K562 (cell line): ENCODE measurements around the gene DIP2B. TPM values are rescaled to one million over a fixed set of nuclear protein-coding genes. Genes with fewer than 3 reads are reported as not detected.

Source experiments
- ATAC-seq: fragments of 200-7000 bp; cut with Tn5 transposase; 3 replicates; pipeline ENCODE4 v1.9.1; 2020; ENCODE audit warnings: moderate library complexity
- BruUV-seq: library from RNA; stranded (reverse); fragments of 400-500 nt; replicated peaks from 2 replicates; lab custom pipeline; 2021; lab: Mats Ljungman, UMichigan
- CTCF ChIA-PET: fragments of 300-600 bp; formaldehyde crosslinking; extraction: SDS; loops from one replicate; lab custom pipeline; 2021; ENCODE audit warnings: low intra/inter-chr PET ratio; lab: Yijun Ruan, JAX
- POLR2A ChIA-PET: fragments of 300-600, 350-650 bp; sonication (Branson Sonifier 250); formaldehyde crosslinking; extraction: SDS; loops from one replicate; lab custom pipeline; 2021; ENCODE audit warnings: antibody characterized with exemption, inconsistent platforms; lab: Yijun Ruan, JAX
- DNase-seq, 4 experiments: peaks; one replicate each; pipeline versions ENCODE4 v3.0.0 to v3.0.0-alpha.2; 2011 to 2018; ENCODE audit warnings: low spot score in 3 of 4, mixed read lengths in 3 of 4; ENCODE audit errors: extremely low read depth in 1 of 4
- FAIRE-seq: peaks from 2 replicates; lab custom pipeline; 2011; peaks lifted over from hg19 to GRCh38; lab: Jason Lieb, UNC
- H2AFZ ChIP-seq: 2 replicates; pipeline ENCODE4 v1.6.0; 2011; ENCODE audit warnings: low read depth, low read length, control low read depth, inconsistent platforms
- H3K27ac ChIP-seq: fragments of 200-600 bp; 3 replicates; pipeline ENCODE4 v1.8.0; 2011; ENCODE audit warnings: low read depth, mild to moderate bottlenecking, control low read depth, inconsistent platforms, low read length, moderate library complexity, mixed read lengths; ENCODE audit errors: extremely low read depth
- H3K27me3 ChIP-seq, 2 experiments: fragments of 300-600 bp in 1 of 2; 2 replicates in 1 of 2; 3 replicates in 1 of 2; pipeline versions ENCODE4 v1.6.0 to v1.8.0; 2011; ENCODE audit warnings: inconsistent platforms in 2 of 2, low read length in 2 of 2, mild to moderate bottlenecking in 1 of 2, mixed read lengths in 1 of 2, moderate library complexity in 1 of 2; ENCODE audit not compliant: control insufficient read depth in 2 of 2, insufficient read depth in 2 of 2
- H3K36me3 ChIP-seq: fragments of 300-600 bp; 3 replicates; pipeline ENCODE4 v1.8.0; 2011; ENCODE audit warnings: mild to moderate bottlenecking, low read length, inconsistent platforms; ENCODE audit not compliant: control insufficient read depth, insufficient read depth
- H3K4me1 ChIP-seq, 2 experiments: fragments of 200-600 bp in 1 of 2; replicated peaks in 1 of 2; 2 replicates in 1 of 2; 3 replicates in 1 of 2; pipeline versions ENCODE4 v1.5.1 to v1.8.0; 2011; ENCODE audit warnings: inconsistent platforms in 2 of 2, low read length in 2 of 2, mild to moderate bottlenecking in 1 of 2, mixed read lengths in 1 of 2, moderate library complexity in 1 of 2; ENCODE audit not compliant: control insufficient read depth in 2 of 2, insufficient read depth in 2 of 2
- H3K4me2 ChIP-seq: 2 replicates; pipeline ENCODE4 v1.6.1; 2011; ENCODE audit warnings: low read length, control low read depth, inconsistent platforms, mixed read lengths; ENCODE audit not compliant: insufficient read depth
- H3K4me3 ChIP-seq: fragments of 200-600 bp; sonication (generic), shearing (Covaris generic); 2 replicates; pipeline ENCODE4 v1.5.1; 2016; ENCODE audit warnings: control low read depth, inconsistent platforms
- H3K79me2 ChIP-seq: fragments of 200-600 bp; 3 replicates; pipeline ENCODE4 v1.8.0; 2011; ENCODE audit warnings: low read length, inconsistent platforms; ENCODE audit not compliant: control insufficient read depth, insufficient read depth
- H3K9ac ChIP-seq, 2 experiments: 2 replicates each; pipeline versions ENCODE4 v1.6.0 to v1.6.1; 2011; ENCODE audit warnings: low read depth in 2 of 2, low read length in 2 of 2, control low read depth in 1 of 2, inconsistent platforms in 1 of 2, mild to moderate bottlenecking in 1 of 2, mixed read lengths in 1 of 2; ENCODE audit not compliant: insufficient read depth in 1 of 2
- H3K9me1 ChIP-seq: one replicate; pipeline ENCODE4 v1.6.0; 2011; ENCODE audit warnings: inconsistent platforms, mild to moderate bottlenecking, low read length, moderate library complexity; ENCODE audit not compliant: control insufficient read depth, insufficient read depth
- H3K9me3 ChIP-seq: replicated peaks from 2 replicates; pipeline ENCODE4 v1.5.1; 2011; ENCODE audit warnings: low read depth, low read length, inconsistent platforms; ENCODE audit not compliant: control insufficient read depth, insufficient read depth
- H4K20me1 ChIP-seq: replicated peaks from 2 replicates; pipeline ENCODE4 v1.6.1; 2011; ENCODE audit warnings: low read length, inconsistent platforms, mixed read lengths; ENCODE audit not compliant: control insufficient read depth, insufficient read depth
- ZNF121 ChIP-seq: sonication (generic); formaldehyde crosslinking; conservative IDR thresholded peaks from 2 replicates; pipeline ENCODE4 v1.8.0; 2022; ENCODE audit warnings: missing genetic modification reagents
- ZNF3 ChIP-seq: fragments of 250-450 bp; sonication (Bioruptor Pico); IDR thresholded peaks from 2 replicates; pipeline ENCODE4 v1.5.0; 2021; ENCODE audit warnings: mild to moderate bottlenecking, moderate library complexity
- WGBS: fragments of 100-300 bp; shearing (Covaris generic); methylation state at CpG from one replicate; pipeline ENCODE4 v1.1.6; 2016; ENCODE audit warnings: low coverage, mixed read lengths; ENCODE audit not compliant: insufficient coverage; ENCODE audit errors: missing lambda C conversion rate; 5-methylcytosine and 5-hydroxymethylcytosine counted together
- in situ Hi-C: fragments of 300-500 bp; cut with MboI; formaldehyde crosslinking; loops from 4 replicates; pipeline ENCODE4 v1.15.0; 2018; ENCODE audit warnings: inconsistent platforms, mixed read lengths
- intact Hi-C: fragments of 100-400 bp; cut with micrococcal nuclease; formaldehyde crosslinking; loops from 2 replicates; pipeline ENCODE4 v1.14.2; 2022
- polyA plus RNA-seq, 8 experiments: library from polyadenylated mRNA; depleted of rRNA in 4 of 8; stranded (reverse) in 5 of 8; unstranded in 3 of 8; fragments of >200 nt; fragmentation: Nextera tagmentation in 2 of 8; fragmentation: Illumina TruSeq in 1 of 8; extraction: Ambion mirVana in 2 of 8; extraction: Trizol in 1 of 8; gene quantifications; 2 replicates each; pipeline versions ENCODE4 v1.2.1 to v1.2.3, GENCODE V29; 2011 to 2014; ENCODE audit warnings: inconsistent platforms in 1 of 8, missing spikeins in 1 of 8
- total RNA-seq, 7 experiments: library from RNA; depleted of rRNA in 6 of 7; stranded (reverse); fragments of >200 nt in 6 of 7; fragmentation: Illumina TruSeq in 2 of 7; extraction: Trizol in 2 of 7; gene quantifications; 2 replicates each; pipeline versions ENCODE4 v1.2.1 to v1.2.3, GENCODE V29; 2011 to 2021; ENCODE audit warnings: low replicate concordance in 1 of 7

The DIP2B gene
- total and polyA plus RNA-seq, 9 of the 15 experiments (the other 6 are each of a cell fraction or from before 2014, with no cell fraction given), result 4.6 to 26.1 (median 18.8) TPM

GRCh38 chr12:50776749-50777728 lies 272.3 kb downstream of the DIP2B start:
- no TSS peak for BruUV-seq
- no peak for DNase-seq
- Histone ChIP-seq H3K9me3 (no peaks in the 10 kb centered on the region), H3K4me1 (no peaks in the 10 kb centered on the region; a peak in 2 of 5 replicates), H3K36me3 (peaks cover 32% of the 10 kb centered on the region; the same call in 2 of the 3 replicates), H3K27ac (no peak overlapping the region), H3K9me1 (no peaks in the 10 kb centered on the region), H3K27me3 (no peaks in the 10 kb centered on the region), H3K9ac (no peak overlapping the region), H3K4me3 (no peak overlapping the region), H3K4me2 (no peak overlapping the region), H4K20me1 (no peaks in the 10 kb centered on the region), H2AFZ (no peak overlapping the region), H3K79me2 (peaks cover 77% of the 10 kb centered on the region)
- FAIRE-seq, result no peak
- intact Hi-C loops (no loop called here), in situ Hi-C loops (no loop called here)
- POLR2A ChIA-PET, result interaction anchor here (1.0 to 2.8 kb wide), 3 partner anchors 9 to 13 kb away, joined by 4 to 13 read pairs (median 5); partner anchors contain the start of gene ATF1
- WGBS, result 82% methylated on average over 9 of the region's 9 CpGs
- CTCF ChIA-PET, result no interaction called here
- TF ChIP-seq ZNF3 (CRISPR knock-in tag) (no peak), ZNF121 (CRISPR knock-in tag) (0 out of 2 replicates have a peak, but pooled peaks have one; percentile 17)
- no peak for ATAC-seq
